WTC11 (cell line): ENCODE results near the gene NCLN. TPM values are rescaled to one million over a fixed set of nuclear protein-coding genes. Genes with fewer than 3 reads are reported as not detected.
"Not testable (repeated sequence)": the region's sequence is repeated elsewhere in the genome, so short reads cannot be mapped to it uniquely, and the experiment has no call there.

Source experiments
- ATAC-seq: fragments of 200-7000 bp; cut with Tn5 transposase; 2 replicates; pipeline ENCODE4 v1.10.0; 2021; ENCODE audit warnings: mild to moderate bottlenecking, moderate library complexity
- CTCF ChIA-PET: fragments of 300-600 bp; sonication (Branson Sonifier 250); formaldehyde crosslinking; loops from one replicate; lab custom pipeline; 2021; ENCODE audit warnings: antibody characterized with exemption; lab: Charles Lee
- POLR2A ChIA-PET: fragments of 350-600 bp; sonication (Branson Sonifier 250); formaldehyde crosslinking; loops from one replicate; lab custom pipeline; 2021; ENCODE audit warnings: antibody characterized with exemption; lab: Charles Lee
- DNase-seq: peaks from one replicate; pipeline ENCODE4 v3.0.0; 2021; ENCODE audit warnings: low spot score
- H3K27ac Mint-ChIP-seq: 2 replicates; pipeline ENCODE4 v1.8.0; 2021; ENCODE audit warnings: mixed read lengths
- H3K27me3 Mint-ChIP-seq: 2 replicates; pipeline ENCODE4 v1.8.0; 2021; ENCODE audit warnings: low read depth, mild to moderate bottlenecking, moderate library complexity, mixed read lengths
- H3K36me3 Mint-ChIP-seq: 2 replicates; pipeline ENCODE4 v1.8.0; 2021; ENCODE audit warnings: mixed read lengths
- H3K4me1 Mint-ChIP-seq: 2 replicates; pipeline ENCODE4 v1.8.0; 2022; ENCODE audit warnings: mixed read lengths
- H3K4me3 Mint-ChIP-seq: 2 replicates; pipeline ENCODE4 v1.8.0; 2021; ENCODE audit warnings: mild to moderate bottlenecking, moderate library complexity, mixed read lengths
- H3K9me3 Mint-ChIP-seq: 2 replicates; pipeline ENCODE4 v1.8.0; 2021; ENCODE audit warnings: mixed read lengths
- CBFB ChIP-seq: sonication (generic); formaldehyde crosslinking; IDR thresholded peaks from 2 replicates; pipeline ENCODE4 v1.8.1; 2022; ENCODE audit warnings: mild to moderate bottlenecking, low read depth, missing genetic modification reagents
- CREM ChIP-seq: sonication (generic); formaldehyde crosslinking; IDR thresholded peaks from 2 replicates; pipeline ENCODE4 v1.8.1; 2022; ENCODE audit warnings: mild to moderate bottlenecking, missing genetic modification reagents, moderate library complexity
- GTF2I ChIP-seq: fragments of 250-450 bp; sonication (Bioruptor Pico); conservative IDR thresholded peaks from 2 replicates; pipeline ENCODE4 v1.4.0; 2021; ENCODE audit warnings: mild to moderate bottlenecking
- NR3C1 ChIP-seq: sonication (generic); formaldehyde crosslinking; conservative IDR thresholded peaks from 2 replicates; pipeline ENCODE4 v1.8.1; 2023; ENCODE audit warnings: low read depth, mild to moderate bottlenecking, missing genetic modification reagents
- SOX15 ChIP-seq: fragments of 250-450 bp; sonication (Bioruptor Pico); IDR thresholded peaks from 2 replicates; pipeline ENCODE4 v1.9.0; 2021; ENCODE audit warnings: mild to moderate bottlenecking
- TEAD1 ChIP-seq: sonication (generic); formaldehyde crosslinking; IDR thresholded peaks from 2 replicates; pipeline ENCODE4 v1.8.0; 2022; ENCODE audit warnings: mild to moderate bottlenecking, missing genetic modification reagents
- ZNF121 ChIP-seq: sonication (generic); formaldehyde crosslinking; IDR thresholded peaks from 2 replicates; pipeline ENCODE4 v1.8.0; 2023; ENCODE audit warnings: missing genetic modification reagents
- total RNA-seq: library from RNA; stranded (reverse); gene quantifications from 3 replicates; pipeline ENCODE4 v1.2.3, GENCODE V29; 2021
- TF ChIP-seq, protein P1 (sequence below): sonication (generic); formaldehyde crosslinking; IDR thresholded peaks from 2 replicates; pipeline ENCODE4 v1.8.1; 2023; ENCODE audit warnings: mild to moderate bottlenecking, missing genetic modification reagents, moderate library complexity
- TF ChIP-seq, protein P2 (sequence below): sonication (generic); formaldehyde crosslinking; IDR thresholded peaks from 2 replicates; pipeline ENCODE4 v1.8.1; 2023; ENCODE audit warnings: mild to moderate bottlenecking, missing genetic modification reagents, borderline replicate concordance
- TF ChIP-seq, protein P3 (sequence below): sonication (generic); formaldehyde crosslinking; IDR thresholded peaks from 2 replicates; pipeline ENCODE4 v1.8.0; 2022; ENCODE audit warnings: mild to moderate bottlenecking, missing genetic modification reagents
- TF ChIP-seq, protein P4 (sequence below): sonication (generic); formaldehyde crosslinking; IDR thresholded peaks from 2 replicates; pipeline ENCODE4 v1.8.0; 2023; ENCODE audit warnings: missing genetic modification reagents, mild to moderate bottlenecking, borderline replicate concordance

The NCLN gene
- total RNA-seq, 1 experiment from 2014 or later: 113 TPM

DNA sequence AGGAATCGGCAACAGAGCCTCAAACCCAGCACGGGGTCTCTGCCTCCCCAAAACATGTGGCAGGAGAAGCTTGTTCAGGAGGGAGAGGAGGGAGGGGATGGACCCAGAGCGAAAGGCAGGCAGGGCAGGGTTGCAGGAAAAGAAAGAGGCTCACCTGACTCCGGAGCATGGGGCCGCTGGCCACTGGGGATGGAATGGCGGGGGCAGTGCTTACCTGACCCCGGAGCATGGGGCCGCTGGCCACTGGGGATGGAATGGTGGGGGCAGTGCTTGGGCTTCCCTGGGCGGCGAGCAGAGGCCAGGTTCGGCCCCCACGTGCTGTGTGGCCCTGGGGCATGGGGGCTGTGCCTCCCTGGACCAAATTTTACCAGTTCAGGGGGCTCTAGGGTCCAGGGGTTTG, 25.5 kb downstream of the NCLN start (continued):
- TF ChIP-seq, protein P1, sequence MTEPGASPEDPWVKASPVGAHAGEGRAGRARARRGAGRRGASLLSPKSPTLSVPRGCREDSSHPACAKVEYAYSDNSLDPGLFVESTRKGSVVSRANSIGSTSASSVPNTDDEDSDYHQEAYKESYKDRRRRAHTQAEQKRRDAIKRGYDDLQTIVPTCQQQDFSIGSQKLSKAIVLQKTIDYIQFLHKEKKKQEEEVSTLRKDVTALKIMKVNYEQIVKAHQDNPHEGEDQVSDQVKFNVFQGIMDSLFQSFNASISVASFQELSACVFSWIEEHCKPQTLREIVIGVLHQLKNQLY (CRISPR knock-in tag): no peak
- TF ChIP-seq, protein P2, sequence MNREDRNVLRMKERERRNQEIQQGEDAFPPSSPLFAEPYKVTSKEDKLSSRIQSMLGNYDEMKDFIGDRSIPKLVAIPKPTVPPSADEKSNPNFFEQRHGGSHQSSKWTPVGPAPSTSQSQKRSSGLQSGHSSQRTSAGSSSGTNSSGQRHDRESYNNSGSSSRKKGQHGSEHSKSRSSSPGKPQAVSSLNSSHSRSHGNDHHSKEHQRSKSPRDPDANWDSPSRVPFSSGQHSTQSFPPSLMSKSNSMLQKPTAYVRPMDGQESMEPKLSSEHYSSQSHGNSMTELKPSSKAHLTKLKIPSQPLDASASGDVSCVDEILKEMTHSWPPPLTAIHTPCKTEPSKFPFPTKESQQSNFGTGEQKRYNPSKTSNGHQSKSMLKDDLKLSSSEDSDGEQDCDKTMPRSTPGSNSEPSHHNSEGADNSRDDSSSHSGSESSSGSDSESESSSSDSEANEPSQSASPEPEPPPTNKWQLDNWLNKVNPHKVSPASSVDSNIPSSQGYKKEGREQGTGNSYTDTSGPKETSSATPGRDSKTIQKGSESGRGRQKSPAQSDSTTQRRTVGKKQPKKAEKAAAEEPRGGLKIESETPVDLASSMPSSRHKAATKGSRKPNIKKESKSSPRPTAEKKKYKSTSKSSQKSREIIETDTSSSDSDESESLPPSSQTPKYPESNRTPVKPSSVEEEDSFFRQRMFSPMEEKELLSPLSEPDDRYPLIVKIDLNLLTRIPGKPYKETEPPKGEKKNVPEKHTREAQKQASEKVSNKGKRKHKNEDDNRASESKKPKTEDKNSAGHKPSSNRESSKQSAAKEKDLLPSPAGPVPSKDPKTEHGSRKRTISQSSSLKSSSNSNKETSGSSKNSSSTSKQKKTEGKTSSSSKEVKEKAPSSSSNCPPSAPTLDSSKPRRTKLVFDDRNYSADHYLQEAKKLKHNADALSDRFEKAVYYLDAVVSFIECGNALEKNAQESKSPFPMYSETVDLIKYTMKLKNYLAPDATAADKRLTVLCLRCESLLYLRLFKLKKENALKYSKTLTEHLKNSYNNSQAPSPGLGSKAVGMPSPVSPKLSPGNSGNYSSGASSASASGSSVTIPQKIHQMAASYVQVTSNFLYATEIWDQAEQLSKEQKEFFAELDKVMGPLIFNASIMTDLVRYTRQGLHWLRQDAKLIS (CRISPR knock-in tag): no peak
- TF ChIP-seq, all 79 proteins: peak for 2

DNA sequence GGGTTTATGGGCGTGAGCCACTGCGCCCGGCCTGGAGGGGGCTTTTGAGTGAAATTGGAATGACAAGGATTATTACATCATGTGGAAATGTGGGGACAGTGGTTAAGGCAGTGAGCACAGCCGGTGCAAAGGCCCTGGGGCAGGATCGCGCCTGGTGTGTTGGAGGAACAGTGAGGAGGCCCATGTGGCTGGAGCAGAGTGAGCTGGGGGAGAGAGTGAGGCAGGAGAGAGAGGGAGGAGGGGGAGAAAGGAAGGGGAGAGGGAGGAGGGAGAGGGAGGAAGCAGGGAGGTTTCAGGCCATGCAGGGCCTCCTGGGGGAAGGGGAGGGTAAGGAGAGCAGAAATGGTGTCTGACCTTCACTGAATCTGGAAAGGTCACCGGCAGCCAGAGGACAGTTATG, 27.4 kb downstream of the NCLN start:
- no peak for TF ChIP-seq SOX15 (CRISPR knock-in tag)
- 0 out of 2 replicates have a peak, but pooled peaks have one; percentile 73 for TF ChIP-seq GTF2I
- ChIA-PET CTCF (no interaction called here), POLR2A (no interaction called here)
- H3K27me3 Mint-ChIP-seq: no peaks in the 10 kb centered on the region
- peaks cover 4% of the 10 kb centered on the region; the same call in 1 of the 2 replicates for H3K9me3 Mint-ChIP-seq
- peaks cover 3% of the 10 kb centered on the region; the same call in 1 of the 2 replicates for H3K4me1 Mint-ChIP-seq
- no peak overlapping the region for H3K27ac Mint-ChIP-seq
- peaks cover 3% of the 10 kb centered on the region; the same call in 1 of the 2 replicates for H3K36me3 Mint-ChIP-seq
- no peak for DNase-seq
- no peak for ATAC-seq
- H3K4me3 Mint-ChIP-seq: no peak overlapping the region

DNA sequence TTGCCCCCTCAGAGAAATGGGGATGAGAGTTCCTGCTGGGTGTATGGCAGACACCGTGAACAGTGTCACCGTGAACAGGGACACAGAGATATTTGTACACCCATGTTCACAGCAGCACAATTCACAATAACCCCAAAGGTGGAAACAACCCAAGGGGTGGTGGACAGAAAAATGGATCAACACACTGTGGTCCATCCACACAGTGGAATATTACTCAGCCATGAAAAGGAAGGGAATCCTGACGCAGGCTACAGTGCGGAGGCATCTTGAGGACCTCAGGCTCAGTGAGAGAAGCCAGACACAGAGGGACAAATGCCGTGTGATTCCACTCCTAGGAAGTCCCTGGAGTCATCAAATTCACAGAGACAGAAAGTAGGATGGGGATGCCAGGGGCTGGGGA, 31.1 kb downstream of the NCLN start:
- no peak overlapping the region for H3K4me3 Mint-ChIP-seq
- H3K27ac Mint-ChIP-seq: no peak overlapping the region
- H3K4me1 Mint-ChIP-seq: no peaks in the 10 kb centered on the region
- peak; percentile 65; the same call in 1 of the 2 replicates for TF ChIP-seq ZNF121 (CRISPR knock-in tag)
- TF ChIP-seq CREM: no peak
- TF ChIP-seq GTF2I: peak; percentile 53; the same call in 1 of the 2 replicates
- ChIA-PET POLR2A (no interaction called here), CTCF (no interaction called here)
- H3K36me3 Mint-ChIP-seq: peaks cover 3% of the 10 kb centered on the region; the same call in 1 of the 2 replicates
- ATAC-seq (no peak), DNase-seq (no peak)
- H3K27me3 Mint-ChIP-seq: peaks cover 11% of the 10 kb centered on the region; the same call in 1 of the 2 replicates
- H3K9me3 Mint-ChIP-seq: peaks cover 4% of the 10 kb centered on the region; the same call in 1 of the 2 replicates

DNA sequence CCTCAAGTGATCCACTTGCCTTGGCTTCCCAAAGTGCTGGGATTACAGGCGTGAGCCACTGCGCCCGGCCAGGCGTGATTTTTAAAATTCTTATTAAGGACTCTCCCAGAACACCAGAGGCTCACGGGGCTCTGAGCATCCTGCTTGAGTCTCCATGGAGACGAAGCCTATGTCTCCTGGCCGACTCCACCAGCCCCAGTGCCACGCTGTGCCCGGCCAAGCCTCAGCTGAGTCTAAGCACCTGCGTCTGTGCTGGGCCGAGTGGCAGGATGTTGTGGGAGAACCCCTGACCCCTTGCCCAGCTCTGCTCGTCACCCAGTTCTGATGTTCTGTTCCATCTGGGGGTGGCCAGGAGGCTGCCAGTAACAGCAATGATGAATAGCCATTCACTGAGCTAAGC, 34.8 kb downstream of the NCLN start:
- ChIA-PET CTCF (interaction anchor here (0.6 kb wide), 1 partner anchor 930 kb away, joined by 5 read pairs; no protein-coding TSS in a partner anchor), POLR2A (no interaction called here)
- no peak overlapping the region for H3K4me3 Mint-ChIP-seq
- ATAC-seq: no peak
- H3K9me3 Mint-ChIP-seq: peaks cover 4% of the 10 kb centered on the region; the same call in 1 of the 2 replicates
- DNase-seq: no peak
- H3K27ac Mint-ChIP-seq: no peak overlapping the region
- no peaks in the 10 kb centered on the region for H3K4me1 Mint-ChIP-seq
- peaks cover 3% of the 10 kb centered on the region; the same call in 1 of the 2 replicates for H3K36me3 Mint-ChIP-seq
- no peak for TF ChIP-seq CBFB (CRISPR knock-in tag)
- TF ChIP-seq, protein P3, sequence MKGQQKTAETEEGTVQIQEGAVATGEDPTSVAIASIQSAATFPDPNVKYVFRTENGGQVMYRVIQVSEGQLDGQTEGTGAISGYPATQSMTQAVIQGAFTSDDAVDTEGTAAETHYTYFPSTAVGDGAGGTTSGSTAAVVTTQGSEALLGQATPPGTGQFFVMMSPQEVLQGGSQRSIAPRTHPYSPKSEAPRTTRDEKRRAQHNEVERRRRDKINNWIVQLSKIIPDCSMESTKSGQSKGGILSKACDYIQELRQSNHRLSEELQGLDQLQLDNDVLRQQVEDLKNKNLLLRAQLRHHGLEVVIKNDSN (CRISPR knock-in tag): no peak
- TF ChIP-seq TEAD1: no peak
- TF ChIP-seq, protein P4, sequence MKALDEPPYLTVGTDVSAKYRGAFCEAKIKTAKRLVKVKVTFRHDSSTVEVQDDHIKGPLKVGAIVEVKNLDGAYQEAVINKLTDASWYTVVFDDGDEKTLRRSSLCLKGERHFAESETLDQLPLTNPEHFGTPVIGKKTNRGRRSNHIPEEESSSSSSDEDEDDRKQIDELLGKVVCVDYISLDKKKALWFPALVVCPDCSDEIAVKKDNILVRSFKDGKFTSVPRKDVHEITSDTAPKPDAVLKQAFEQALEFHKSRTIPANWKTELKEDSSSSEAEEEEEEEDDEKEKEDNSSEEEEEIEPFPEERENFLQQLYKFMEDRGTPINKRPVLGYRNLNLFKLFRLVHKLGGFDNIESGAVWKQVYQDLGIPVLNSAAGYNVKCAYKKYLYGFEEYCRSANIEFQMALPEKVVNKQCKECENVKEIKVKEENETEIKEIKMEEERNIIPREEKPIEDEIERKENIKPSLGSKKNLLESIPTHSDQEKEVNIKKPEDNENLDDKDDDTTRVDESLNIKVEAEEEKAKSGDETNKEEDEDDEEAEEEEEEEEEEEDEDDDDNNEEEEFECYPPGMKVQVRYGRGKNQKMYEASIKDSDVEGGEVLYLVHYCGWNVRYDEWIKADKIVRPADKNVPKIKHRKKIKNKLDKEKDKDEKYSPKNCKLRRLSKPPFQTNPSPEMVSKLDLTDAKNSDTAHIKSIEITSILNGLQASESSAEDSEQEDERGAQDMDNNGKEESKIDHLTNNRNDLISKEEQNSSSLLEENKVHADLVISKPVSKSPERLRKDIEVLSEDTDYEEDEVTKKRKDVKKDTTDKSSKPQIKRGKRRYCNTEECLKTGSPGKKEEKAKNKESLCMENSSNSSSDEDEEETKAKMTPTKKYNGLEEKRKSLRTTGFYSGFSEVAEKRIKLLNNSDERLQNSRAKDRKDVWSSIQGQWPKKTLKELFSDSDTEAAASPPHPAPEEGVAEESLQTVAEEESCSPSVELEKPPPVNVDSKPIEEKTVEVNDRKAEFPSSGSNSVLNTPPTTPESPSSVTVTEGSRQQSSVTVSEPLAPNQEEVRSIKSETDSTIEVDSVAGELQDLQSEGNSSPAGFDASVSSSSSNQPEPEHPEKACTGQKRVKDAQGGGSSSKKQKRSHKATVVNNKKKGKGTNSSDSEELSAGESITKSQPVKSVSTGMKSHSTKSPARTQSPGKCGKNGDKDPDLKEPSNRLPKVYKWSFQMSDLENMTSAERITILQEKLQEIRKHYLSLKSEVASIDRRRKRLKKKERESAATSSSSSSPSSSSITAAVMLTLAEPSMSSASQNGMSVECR (CRISPR knock-in tag): no peak
- no peak for TF ChIP-seq NR3C1
- peaks cover 11% of the 10 kb centered on the region; the same call in 1 of the 2 replicates for H3K27me3 Mint-ChIP-seq

DNA sequence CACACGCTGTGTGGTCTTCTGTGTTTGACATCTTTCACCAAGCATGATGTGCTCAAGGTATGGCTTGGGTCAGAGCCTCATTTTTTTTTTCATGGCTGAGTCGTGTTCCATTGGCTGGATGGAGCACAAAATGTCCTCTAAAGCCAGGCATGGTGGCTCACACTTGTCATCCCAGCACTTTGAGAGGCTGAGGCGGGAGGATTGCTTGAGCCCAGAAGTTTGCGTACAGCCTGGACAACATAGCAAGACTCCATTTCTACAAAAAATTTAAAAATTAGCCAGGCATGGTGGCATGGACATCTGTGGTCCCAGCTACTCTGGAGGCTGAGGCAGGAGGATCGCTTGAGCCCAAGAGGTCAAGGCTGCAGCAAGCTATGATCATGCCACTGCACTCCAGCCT, 35.8 kb downstream of the NCLN start:
- H3K9me3 Mint-ChIP-seq, H3K4me3 Mint-ChIP-seq, CTCF ChIA-PET, H3K27ac Mint-ChIP-seq, H3K4me1 Mint-ChIP-seq, ATAC-seq, H3K36me3 Mint-ChIP-seq, DNase-seq: not testable (repeated sequence)
- peaks cover 11% of the 10 kb centered on the region; the same call in 1 of the 2 replicates for H3K27me3 Mint-ChIP-seq
- POLR2A ChIA-PET: interaction anchor here (0.6 kb wide), 2 partner anchors 111 to 257 kb away, joined by 4 to 5 read pairs; no protein-coding TSS in a partner anchor
